Measurements from ENCODE around the gene NFATC2.
"Not testable (repeated sequence)": the region's sequence is repeated elsewhere in the genome, so short reads cannot be mapped to it uniquely, and the experiment has no call there.

Gene NFATC2

GRCh38 chr20:51354191-51354768, 188.2 kb downstream of the NFATC2 start:
- peak; percentile 79 for DNase-seq (ENCODE audit: low read depth)

DNA sequence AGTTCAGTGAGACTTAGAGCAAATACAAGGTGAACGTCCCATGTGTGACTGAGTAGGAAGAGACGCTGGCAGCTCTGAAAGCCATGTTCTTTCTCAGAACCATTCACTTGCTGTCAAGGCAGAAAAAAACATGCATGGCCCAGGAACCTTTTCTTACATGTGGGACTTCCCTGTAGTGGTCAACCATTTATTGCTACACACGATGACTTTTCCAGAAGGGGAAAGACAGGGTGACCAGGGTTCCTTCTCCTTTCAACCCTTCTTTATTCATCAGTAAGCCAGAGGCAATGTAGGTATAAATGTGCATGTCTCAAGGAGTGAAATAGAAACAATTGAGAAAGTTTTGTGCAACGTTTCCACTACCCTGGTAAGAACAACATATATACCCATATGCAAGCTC, 189.0 kb downstream of the NFATC2 start:
- no peak for DNase-seq (ENCODE audit: low read depth)

DNA sequence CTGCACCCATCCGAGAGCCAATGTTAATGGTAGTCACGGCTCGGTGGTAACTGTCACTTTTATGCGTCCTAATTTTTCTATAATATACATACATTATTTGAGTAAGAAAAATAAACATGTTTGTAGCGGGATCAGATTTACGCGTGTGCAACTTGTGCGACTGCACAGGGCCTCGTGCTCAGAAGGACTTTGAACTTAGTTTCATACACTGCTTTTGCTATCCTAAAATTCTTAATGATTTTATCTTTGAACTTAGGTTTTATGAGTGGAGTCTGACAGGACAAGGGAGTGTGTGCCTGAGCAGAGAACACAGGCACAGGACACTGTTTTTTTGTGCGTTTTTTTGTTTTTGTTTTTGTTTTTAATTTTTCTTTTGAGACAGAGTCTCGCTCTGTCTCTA, 189.7 kb downstream of the NFATC2 start:
- DNase-seq (ENCODE audit: low read depth), result no peak

DNA sequence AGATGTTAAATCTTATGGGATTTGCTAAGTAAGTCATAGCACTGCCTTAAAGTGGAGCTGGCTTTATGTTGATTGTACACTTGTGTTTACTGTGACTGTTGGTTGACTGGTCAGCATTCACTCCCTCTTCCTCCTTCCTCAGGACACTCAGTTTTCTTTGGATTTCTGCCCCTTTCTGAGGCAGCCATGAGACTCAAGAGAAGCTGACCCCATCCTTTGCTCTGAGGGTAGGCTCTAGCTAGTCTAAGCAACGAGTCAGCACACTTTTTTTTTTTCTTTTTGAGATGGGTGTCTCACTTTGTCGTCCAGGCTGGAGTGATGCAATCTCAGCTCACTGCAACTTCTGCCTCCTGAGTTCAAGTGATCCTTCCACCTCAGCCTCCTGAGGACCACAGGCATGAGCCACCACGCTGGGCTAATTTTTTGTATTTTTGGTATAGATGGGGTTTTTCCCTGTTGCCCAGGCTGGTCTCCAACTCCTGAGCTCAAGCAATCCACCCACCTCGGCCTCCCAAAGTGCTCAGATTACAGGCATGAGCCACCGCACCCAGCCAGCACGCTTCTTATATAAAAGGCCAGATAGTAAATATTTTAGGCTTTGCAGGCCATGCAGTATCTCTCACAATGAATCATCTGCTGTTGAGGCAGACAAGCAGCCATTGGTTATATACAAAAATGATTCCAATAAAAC, 191.4 kb downstream of the NFATC2 start:
- DNase-seq (ENCODE audit: low read depth), result peak; percentile 86

GRCh38 chr20:51348876-51349275, 193.6 kb downstream of the NFATC2 start:
- DNase-seq (ENCODE audit: low read depth), result no peak

DNA sequence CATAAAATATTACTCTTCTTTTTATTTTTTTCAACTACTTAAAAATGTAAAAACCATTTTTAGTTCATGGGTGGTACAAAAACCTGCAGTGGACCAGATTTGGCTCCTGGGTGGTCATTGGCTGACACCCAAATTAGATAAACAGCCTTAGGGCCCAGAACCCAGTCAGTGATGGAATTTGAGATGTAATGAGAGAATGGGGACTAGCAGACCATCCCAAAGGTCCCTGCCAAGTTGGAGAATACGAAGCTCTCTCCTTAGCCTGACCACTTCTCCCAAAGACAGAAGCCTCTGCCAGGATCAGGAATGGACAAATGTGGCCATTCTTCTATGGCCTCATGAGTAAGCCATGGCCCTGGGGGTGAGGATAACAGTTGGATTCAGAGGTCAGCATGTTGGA, 194.7 kb downstream of the NFATC2 start:
- no peak for DNase-seq (ENCODE audit: low read depth)

- peak; percentile 53 for DNase-seq (ENCODE audit: low read depth)
These were observed 195.6 kb downstream of the NFATC2 start for GRCh38 chr20:51346686-51347485.

GRCh38 chr20:51345601-51346101, 196.9 kb downstream of the NFATC2 start:
- peak; percentile 83 for DNase-seq (ENCODE audit: low read depth)

- not testable (repeated sequence) for DNase-seq (ENCODE audit: low read depth)
These were observed 198.7 kb downstream of the NFATC2 start for GRCh38 chr20:51343802-51344201.

DNA sequence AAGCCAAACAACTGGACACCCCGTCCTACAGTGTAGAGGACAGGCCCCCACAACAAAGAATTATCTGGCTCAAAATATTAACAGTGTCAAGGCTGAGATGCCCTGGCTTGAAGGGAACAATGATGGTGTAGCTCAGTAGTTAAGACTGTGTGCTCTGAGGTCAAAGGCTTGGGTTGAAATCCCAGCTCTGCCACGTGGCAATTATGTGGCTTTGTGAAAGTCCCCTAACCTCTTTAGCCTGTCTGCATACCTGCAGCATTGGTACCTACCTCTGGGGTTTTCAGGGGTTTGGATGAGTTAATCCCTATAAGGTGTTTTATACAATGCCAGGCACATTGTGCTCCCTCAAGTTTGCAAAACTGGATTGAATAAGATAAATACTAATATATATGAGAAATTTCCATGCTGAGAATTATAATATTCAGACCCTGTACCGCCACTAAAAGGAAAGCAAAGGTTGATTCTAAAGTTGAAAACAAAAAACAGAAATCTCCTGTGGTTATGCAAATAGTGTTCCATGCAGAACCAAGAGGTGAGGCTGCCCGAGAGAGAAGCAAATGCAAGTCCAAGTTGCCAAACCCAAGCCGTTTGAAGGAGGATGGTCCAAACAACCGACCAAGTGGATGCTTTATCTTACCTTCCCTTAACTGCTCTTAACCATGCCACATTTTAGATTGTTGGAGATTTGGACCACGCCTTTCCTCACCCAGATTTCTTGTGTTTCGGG, 199.8 kb downstream of the NFATC2 start:
- DNase-seq (ENCODE audit: low read depth), result no peak

GRCh38 chr20:51341581-51341980, 200.9 kb downstream of the NFATC2 start:
- DNase-seq (ENCODE audit: low read depth), result no peak

DNA sequence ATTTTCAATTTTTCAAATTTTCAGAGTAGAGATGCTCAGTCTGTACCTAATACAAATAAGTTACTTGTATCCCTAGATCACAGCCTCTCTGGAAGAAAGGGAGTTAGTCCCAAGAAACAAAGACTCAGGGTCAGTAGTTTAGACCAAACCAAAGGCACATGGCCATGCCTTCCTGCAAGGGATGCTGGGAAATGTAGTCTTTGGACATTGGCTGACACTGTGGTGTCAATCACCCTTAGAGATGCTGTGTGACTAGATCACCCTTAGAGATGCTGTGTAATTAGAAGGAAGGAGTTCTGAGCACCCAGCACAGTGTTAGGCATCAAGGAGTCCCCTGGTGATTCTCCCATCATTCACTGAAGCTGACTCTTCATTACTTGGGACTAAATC, 202.1 kb downstream of the NFATC2 start:
- no peak for DNase-seq (ENCODE audit: low read depth)

DNA sequence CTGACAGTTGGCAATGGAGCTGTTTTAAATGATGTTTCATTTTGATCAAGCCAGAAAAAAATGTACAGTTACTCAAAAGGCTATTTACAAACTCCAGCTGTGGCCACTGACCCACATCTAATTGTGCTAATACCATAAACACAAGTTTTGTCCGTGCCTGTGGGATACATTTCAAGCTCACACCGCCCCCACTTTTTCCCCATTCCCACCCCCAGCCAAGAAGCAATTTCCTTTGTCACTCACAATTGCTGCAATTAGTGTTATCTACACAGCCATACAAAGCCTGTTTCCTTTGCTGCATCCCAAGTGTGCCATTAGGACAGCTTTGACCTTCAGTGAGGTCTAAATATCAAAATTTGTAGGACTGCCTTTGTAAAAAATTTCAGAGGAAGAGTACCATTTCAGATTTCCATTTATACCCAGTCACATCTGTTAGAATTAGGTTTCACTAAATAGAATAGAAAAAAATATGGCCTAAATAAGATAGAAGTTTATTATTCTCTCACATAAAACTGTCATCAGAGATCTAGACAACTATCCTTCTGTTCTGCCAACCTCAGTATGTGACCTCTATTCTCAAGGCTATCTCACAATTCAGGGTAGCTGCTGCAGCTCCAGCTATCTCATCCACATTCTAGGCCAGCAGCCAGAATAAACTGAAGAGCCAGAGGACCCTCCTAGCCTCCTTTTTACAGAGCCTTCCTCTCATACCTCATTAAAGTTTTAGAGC, 202.6 kb downstream of the NFATC2 start:
- no peak for DNase-seq (ENCODE audit: low read depth)

DNA sequence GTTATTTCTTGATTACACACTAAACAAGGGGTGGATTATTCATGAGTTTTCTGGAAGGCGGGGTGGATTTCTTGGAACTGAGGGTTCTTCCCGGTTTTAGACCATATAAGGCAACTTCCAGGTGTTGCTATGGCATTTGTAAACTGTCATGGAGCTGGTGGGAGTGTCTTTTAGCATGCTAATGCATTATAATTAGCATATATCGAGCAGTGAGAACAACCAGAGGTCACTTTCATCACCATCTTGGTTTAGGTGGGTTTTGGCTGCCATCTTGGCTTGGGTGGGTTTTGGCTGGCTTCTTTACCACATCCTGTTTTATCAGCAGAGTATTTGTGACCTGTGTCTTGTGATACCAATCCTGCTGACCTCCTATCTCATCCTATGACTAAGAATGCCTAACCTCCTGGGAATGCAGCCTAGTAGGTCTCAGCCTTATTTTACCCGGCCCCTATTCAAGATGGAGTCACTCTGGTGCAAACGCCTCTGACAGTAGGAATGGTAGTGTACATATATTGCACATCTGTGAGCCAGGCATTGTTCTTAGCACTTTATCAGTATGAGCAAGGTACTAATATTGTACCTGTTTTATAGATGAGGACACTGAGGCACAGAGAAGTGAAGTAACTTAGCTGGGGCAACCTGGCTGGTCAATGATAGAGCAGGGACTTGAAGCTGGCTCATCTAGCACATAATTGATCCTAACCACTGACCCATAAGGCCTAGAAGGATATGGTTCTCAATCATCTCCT, 203.7 kb downstream of the NFATC2 start:
- no peak for DNase-seq (ENCODE audit: low read depth)

DNA sequence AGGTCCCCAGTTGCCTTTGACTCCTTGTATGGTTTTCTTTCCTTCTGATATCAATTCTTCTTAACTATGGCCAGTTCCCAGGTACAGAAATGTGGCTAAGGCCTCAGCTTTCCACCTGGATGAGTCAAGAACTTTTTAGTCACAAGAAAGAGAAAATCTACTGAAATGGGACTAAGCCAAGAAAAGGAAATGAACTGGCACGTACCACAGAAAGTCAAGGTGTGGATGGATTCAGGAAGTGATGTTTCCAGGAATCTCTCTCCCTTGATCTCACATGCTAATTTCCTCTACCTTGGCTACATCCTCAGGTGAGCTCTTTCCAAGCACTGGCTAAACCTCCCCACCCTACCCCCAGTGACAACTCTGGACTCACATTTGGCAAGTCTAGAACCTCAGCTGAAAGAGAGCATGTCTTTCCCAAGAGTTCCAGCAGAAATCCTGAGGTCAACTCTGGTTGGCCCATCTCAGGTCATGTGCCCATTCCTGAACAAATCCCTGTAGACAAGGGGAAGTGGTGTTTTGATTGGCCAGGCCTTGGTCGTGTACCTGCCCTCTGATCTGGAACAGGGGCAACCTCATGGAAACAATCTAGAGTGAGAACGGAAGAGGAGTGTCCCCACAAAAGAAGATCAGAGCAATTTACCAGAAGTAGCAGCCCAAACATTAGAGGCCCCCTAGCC, 205.3 kb downstream of the NFATC2 start:
- no peak for DNase-seq (ENCODE audit: low read depth)

All from stromal cell of bone marrow (primary cell).